HEK293 (cell line): ENCODE measurements around the gene NIPBL.

Experiments used
- CTCF ChIA-PET: fragments of 350-600 bp; formaldehyde crosslinking; extraction: SDS; loops from one replicate; lab custom pipeline; 2021; ENCODE audit warnings: antibody characterized with exemption; lab: Yijun Ruan, JAX
- POLR2A ChIA-PET: fragments of 300-600 bp; formaldehyde crosslinking; extraction: SDS; loops from one replicate; lab custom pipeline; 2020; ENCODE audit warnings: antibody characterized with exemption, inconsistent platforms; lab: Yijun Ruan, JAX
- H3K27ac ChIP-seq: fragments of 200-500 bp; sonication (Bioruptor generic); 2 replicates; pipeline ENCODE4 v1.5.1; 2014; ENCODE audit warnings: low read depth, low read length, control low read depth, inconsistent platforms; ENCODE audit errors: extremely low read depth
- H3K36me3 ChIP-seq, 2 experiments: fragments of 200-500 bp in 1 of 2; sonication (Bioruptor generic) in 1 of 2; 1 replicate in 1 of 2; 2 replicates in 1 of 2; pipeline ENCODE4 v1.5.1; 2014 to 2017; ENCODE audit warnings: inconsistent platforms in 2 of 2, low read length in 2 of 2; ENCODE audit not compliant: control insufficient read depth in 2 of 2, insufficient read depth in 1 of 2
- H3K4me1 ChIP-seq: fragments of 200-500 bp; sonication (Bioruptor generic); 2 replicates; pipeline ENCODE4 v1.5.1; 2014; ENCODE audit warnings: mild to moderate bottlenecking, low read length, inconsistent platforms; ENCODE audit not compliant: control insufficient read depth, insufficient read depth
- H3K4me3 ChIP-seq: 2 replicates; pipeline ENCODE4 v1.5.1; 2011; ENCODE audit warnings: low read depth, mild to moderate bottlenecking, control low read depth, low read length, moderate library complexity
- H3K9me3 ChIP-seq: fragments of 200-500 bp; sonication (Bioruptor generic); 2 replicates; pipeline ENCODE4 v1.5.1; 2014; ENCODE audit warnings: low read depth, low read length, inconsistent platforms; ENCODE audit not compliant: control insufficient read depth, insufficient read depth
- ATF2 ChIP-seq: fragments of 450-650 bp; formaldehyde crosslinking; IDR thresholded peaks from 2 replicates; pipeline ENCODE4 v1.5.1; 2016; ENCODE audit warnings: missing biosample characterization, missing genetic modification characterization, low read depth
- FEZF1 ChIP-seq: fragments of 450-650 bp; formaldehyde crosslinking; IDR thresholded peaks from 2 replicates; pipeline ENCODE4 v1.5.1; 2016; ENCODE audit warnings: missing biosample characterization, missing genetic modification characterization
- PRDM6 ChIP-seq: fragments of 450-650 bp; formaldehyde crosslinking; IDR thresholded peaks from 2 replicates; pipeline ENCODE4 v1.5.1; 2017; ENCODE audit warnings: missing biosample characterization, missing genetic modification characterization
- SCRT2 ChIP-seq: fragments of 450-650 bp; formaldehyde crosslinking; IDR thresholded peaks from 2 replicates; pipeline ENCODE4 v1.5.1; 2016; ENCODE audit warnings: missing biosample characterization, missing genetic modification characterization
- SETDB1 ChIP-seq: IDR thresholded peaks from one replicate; pipeline ENCODE4 v1.6.1; 2017; ENCODE audit warnings: mild to moderate bottlenecking, low read length, moderate library complexity, mixed read lengths; ENCODE audit not compliant: insufficient read length
- TCF7L2 ChIP-seq: IDR thresholded peaks from 2 replicates; pipeline ENCODE4 v1.6.1; 2011; ENCODE audit warnings: low read depth, mild to moderate bottlenecking, inconsistent platforms, low read length, moderate library complexity, borderline replicate concordance
- TRIM28 ChIP-seq: IDR thresholded peaks from 2 replicates; pipeline ENCODE4 v1.6.1; 2011; ENCODE audit warnings: low read length, control low read depth, borderline replicate concordance
- YY2 ChIP-seq: fragments of 450-650 bp; formaldehyde crosslinking; IDR thresholded peaks from 2 replicates; pipeline ENCODE4 v1.5.1; 2016; ENCODE audit warnings: missing biosample characterization, missing genetic modification characterization
- ZBTB20 ChIP-seq: fragments of 450-650 bp; formaldehyde crosslinking; IDR thresholded peaks from 2 replicates; pipeline ENCODE4 v1.5.1; 2016; ENCODE audit warnings: missing biosample characterization, missing genetic modification characterization
- ZBTB21 ChIP-seq: fragments of 450-650 bp; formaldehyde crosslinking; IDR thresholded peaks from 2 replicates; pipeline ENCODE4 v1.5.1; 2017; ENCODE audit warnings: missing biosample characterization, missing genetic modification characterization
- ZFP69B ChIP-seq: fragments of 450-650 bp; formaldehyde crosslinking; IDR thresholded peaks from 2 replicates; pipeline ENCODE4 v1.5.1; 2016; ENCODE audit warnings: missing biosample characterization, missing genetic modification characterization
- ZNF133 ChIP-seq: fragments of 450-650 bp; formaldehyde crosslinking; IDR thresholded peaks from 2 replicates; pipeline ENCODE4 v1.5.1; 2016; ENCODE audit warnings: missing biosample characterization, missing genetic modification characterization
- ZNF26 ChIP-seq: fragments of 450-650 bp; formaldehyde crosslinking; IDR thresholded peaks from 2 replicates; pipeline ENCODE4 v1.5.1; 2016; ENCODE audit warnings: missing biosample characterization, missing genetic modification characterization
- ZNF623 ChIP-seq: fragments of 450-650 bp; formaldehyde crosslinking; IDR thresholded peaks from 2 replicates; pipeline ENCODE4 v1.5.1; 2016; ENCODE audit warnings: missing biosample characterization, missing genetic modification characterization
- ZNF707 ChIP-seq: fragments of 450-650 bp; formaldehyde crosslinking; IDR thresholded peaks from 2 replicates; pipeline ENCODE4 v1.5.1; 2016; ENCODE audit warnings: missing biosample characterization, missing genetic modification characterization
- ZNF843 ChIP-seq: fragments of 450-650 bp; formaldehyde crosslinking; IDR thresholded peaks from 2 replicates; pipeline ENCODE4 v1.5.1; 2016; ENCODE audit warnings: missing biosample characterization, missing genetic modification characterization
- ZXDB ChIP-seq: fragments of 450-650 bp; formaldehyde crosslinking; IDR thresholded peaks from 2 replicates; pipeline ENCODE4 v1.5.1; 2016; ENCODE audit warnings: missing biosample characterization, missing genetic modification characterization

Gene NIPBL

DNA sequence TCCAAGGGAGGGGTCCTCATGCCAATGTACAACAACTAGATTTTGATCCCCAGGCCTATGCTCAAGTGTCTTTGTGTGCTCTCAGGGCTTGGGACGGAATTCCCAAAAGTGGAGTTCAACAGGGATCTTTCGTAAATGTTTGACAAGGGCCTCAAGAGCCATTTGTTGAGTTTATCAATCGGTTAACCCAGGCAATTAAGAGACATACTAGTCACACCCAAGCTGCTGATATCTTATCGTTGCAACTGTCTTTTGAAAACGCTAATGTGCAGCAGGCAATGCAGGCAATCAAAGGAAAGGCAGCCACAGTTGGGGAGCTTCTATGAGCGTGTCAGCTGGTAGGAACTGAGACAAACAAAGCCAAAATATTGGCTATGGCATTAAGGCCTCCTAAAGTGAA, 211.4 kb downstream of the NIPBL start:
- ChIA-PET POLR2A (no interaction called here), CTCF (no interaction called here)
- Histone ChIP-seq H3K4me1 (peaks cover 4% of the 10 kb centered on the region; the same call in 1 of the 2 replicates), H3K9me3 (no peaks in the 10 kb centered on the region), H3K27ac (no peak overlapping the region), H3K4me3 (no peak overlapping the region), H3K36me3 (peaks cover 3 to 15% of the 10 kb centered on the region in 2 experiments)
- TF ChIP-seq ZFP69B (tag by site-specific recombination) (no peak), ZNF26 (tag by site-specific recombination) (no peak)

GRCh38 chr5:37090123-37090726, 213.7 kb downstream of the NIPBL start:
- Histone ChIP-seq H3K36me3 (peaks cover 0 to 10% of the 10 kb centered on the region in 2 experiments; a peak in 2 of 3 replicates), H3K4me1 (peaks cover 4% of the 10 kb centered on the region; the same call in 1 of the 2 replicates), H3K4me3 (no peak overlapping the region), H3K27ac (0 out of 2 replicates have a peak overlapping the region, but pooled peaks have one; percentile 5), H3K9me3 (no peaks in the 10 kb centered on the region)
- CTCF ChIA-PET: no interaction called here
- TF ChIP-seq PRDM6: peak; percentile 33; the same call in 1 of the 2 replicates
- 0 out of 2 replicates have a peak, but pooled peaks have one; percentile 44 for TF ChIP-seq ZNF843 (tag by site-specific recombination)
- TF ChIP-seq ZNF623 (tag by site-specific recombination): no peak
- peak; percentile 73 for TF ChIP-seq ZXDB (tag by site-specific recombination)
- peak; percentile 28 for TF ChIP-seq SETDB1
- TF ChIP-seq YY2 (tag by site-specific recombination): no peak
- peak; percentile 76; the same call in 1 of the 2 replicates for TF ChIP-seq TRIM28
- TF ChIP-seq FEZF1 (tag by site-specific recombination): peak; percentile 39
- 0 out of 2 replicates have a peak, but pooled peaks have one; percentile 8 for TF ChIP-seq ZBTB21 (tag by site-specific recombination)
- TF ChIP-seq ZNF707 (tag by site-specific recombination): no peak
- TF ChIP-seq TCF7L2: peak; percentile 66; the same call in 1 of the 2 replicates
- POLR2A ChIA-PET: no interaction called here

DNA sequence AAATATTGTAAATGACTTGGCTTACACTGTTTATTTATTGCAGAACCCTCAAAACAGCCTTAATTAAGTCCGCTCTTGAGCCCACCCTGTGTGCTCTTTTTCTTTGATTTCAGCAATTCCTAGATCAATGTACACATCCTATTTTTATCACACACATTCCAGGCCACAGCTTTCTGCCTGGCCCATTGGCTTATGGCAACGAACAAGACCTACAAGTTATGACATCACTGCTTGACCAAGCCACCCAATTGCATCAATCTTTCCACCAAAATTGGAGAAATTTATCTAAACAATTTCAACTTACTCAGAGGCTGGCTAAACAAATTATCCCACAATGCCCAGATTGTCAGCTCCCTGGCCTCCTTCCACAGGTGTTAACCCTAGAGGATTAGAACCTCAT, 214.2 kb downstream of the NIPBL start:
- peaks cover 0 to 7% of the 10 kb centered on the region in 2 experiments; a peak in 2 of 3 replicates for H3K36me3 ChIP-seq
- ChIA-PET CTCF (no interaction called here), POLR2A (no interaction called here)
- 0 out of 2 replicates have a peak overlapping the region, but pooled peaks have one; percentile 5 for H3K27ac ChIP-seq
- 0 out of 2 replicates have a peak, but pooled peaks have one; percentile 27 for TF ChIP-seq ZBTB20
- 0 out of 2 replicates have a peak, but pooled peaks have one; percentile 7 for TF ChIP-seq ZBTB21 (tag by site-specific recombination)
- peak; percentile 51; the same call in 1 of the 2 replicates for TF ChIP-seq ATF2 (tag by site-specific recombination)
- peak; percentile 50 for TF ChIP-seq SCRT2 (tag by site-specific recombination)
- no peak for TF ChIP-seq ZNF133 (tag by site-specific recombination)
- no peak overlapping the region for H3K4me3 ChIP-seq
- peaks cover 4% of the 10 kb centered on the region; the same call in 1 of the 2 replicates for H3K4me1 ChIP-seq
- no peaks in the 10 kb centered on the region for H3K9me3 ChIP-seq
